ENCODE data around the gene ARMC8.

ARMC8 gene

DNA sequence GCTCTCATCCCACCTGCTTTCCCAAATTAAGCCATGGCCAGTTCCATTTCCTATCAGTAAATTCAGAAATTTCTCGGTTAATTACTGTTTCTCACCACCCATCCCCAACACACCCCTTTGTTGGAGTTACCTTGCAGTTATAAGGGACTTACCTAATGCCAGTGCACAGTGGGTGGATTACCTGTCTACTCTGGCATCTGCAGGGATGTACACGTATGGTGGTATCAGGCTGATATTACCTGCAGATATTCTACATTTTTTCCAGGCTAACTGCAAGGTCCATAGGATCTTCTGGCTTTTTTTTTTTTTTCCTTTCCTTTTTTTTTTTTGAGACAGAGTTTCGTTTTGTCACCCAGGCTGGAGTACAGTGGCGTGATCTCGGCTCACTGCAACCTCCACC, 153.4 kb downstream of the ARMC8 start:
- FAIRE-seq (no peak), DNase-seq (ENCODE audit: insufficient read length, low spot score) (no peak)

DNA sequence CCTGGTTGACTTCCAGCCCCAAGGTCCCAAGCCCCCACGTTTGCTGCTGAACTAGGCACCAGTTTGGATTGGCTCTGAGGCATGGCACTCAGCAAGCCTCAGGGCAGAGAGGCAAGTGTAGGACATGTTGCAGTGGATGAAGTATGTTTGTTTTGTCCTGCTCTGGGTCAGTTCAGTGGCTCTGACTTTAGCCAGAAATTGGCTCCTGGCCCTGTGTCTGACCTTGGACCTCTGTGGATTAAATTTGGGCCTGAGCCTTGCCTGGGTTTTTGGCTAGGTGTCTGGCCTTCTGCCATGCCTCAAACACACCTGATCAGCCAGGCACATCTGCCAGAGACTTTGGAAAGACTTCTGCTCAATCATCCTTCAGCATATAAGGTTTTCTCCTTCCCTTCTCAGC, 157.7 kb downstream of the ARMC8 start:
- DNase-seq (ENCODE audit: insufficient read length, low spot score) = no peak
- FAIRE-seq = no peak

All from GM19239 (cell line).